Stimulated activated effector memory CD8-positive, alpha-beta T cell treated with anti-CD3 and anti-CD28 coated beads, Interleukin-12 subunit alpha, Interleukin-12 subunit beta, amount 100 ng/mL, for 72 hours (primary cell): ENCODE results near the gene SNRNP27.

Experiments used
- ATAC-seq: fragments of 150-1000 bp; cut with Tn5 transposase; 2 replicates; pipeline ENCODE4 v1.10.0; 2021
- DNase-seq, 2 donors: peaks; one replicate each; pipeline ENCODE4 v3.0.0; 2021 to 2022; ENCODE audit warnings: low spot score in 2 of 2
- H3K27ac Mint-ChIP-seq: one replicate; pipeline ENCODE4 v1.8.0; 2022; ENCODE audit warnings: mild to moderate bottlenecking, mixed read lengths
- H3K36me3 Mint-ChIP-seq: one replicate; pipeline ENCODE4 v1.8.0; 2022; ENCODE audit warnings: mild to moderate bottlenecking, mixed read lengths
- H3K4me1 Mint-ChIP-seq: one replicate; pipeline ENCODE4 v1.8.0; 2022; ENCODE audit warnings: mixed read lengths
- H3K4me3 Mint-ChIP-seq: one replicate; pipeline ENCODE4 v1.8.0; 2022; ENCODE audit warnings: mild to moderate bottlenecking, mixed read lengths
- H3K9me3 Mint-ChIP-seq: one replicate; pipeline ENCODE4 v1.8.0; 2022; ENCODE audit warnings: mixed read lengths

The SNRNP27 gene

GRCh38 chr2:69907216-69907615 lies 13.5 kb downstream of the SNRNP27 start:
- DNase-seq: no peak
- Mint-ChIP-seq H3K4me3 (no peak overlapping the region), H3K4me1 (peaks cover 11% of the 10 kb centered on the region), H3K36me3 (peaks cover 95% of the 10 kb centered on the region), H3K27ac (no peak overlapping the region), H3K9me3 (no peaks in the 10 kb centered on the region)
- ATAC-seq: no peak

- H3K4me3 Mint-ChIP-seq: no peak overlapping the region
- H3K36me3 Mint-ChIP-seq: peaks cover 72% of the 10 kb centered on the region
- peaks cover 11% of the 10 kb centered on the region for H3K4me1 Mint-ChIP-seq
- DNase-seq (no peak), ATAC-seq (no peak)
- H3K27ac Mint-ChIP-seq: peak overlapping the region; percentile 17
- H3K9me3 Mint-ChIP-seq: no peaks in the 10 kb centered on the region
Observed at GRCh38 chr2:69911985-69912563, 18.3 kb downstream of the SNRNP27 start.

DNA sequence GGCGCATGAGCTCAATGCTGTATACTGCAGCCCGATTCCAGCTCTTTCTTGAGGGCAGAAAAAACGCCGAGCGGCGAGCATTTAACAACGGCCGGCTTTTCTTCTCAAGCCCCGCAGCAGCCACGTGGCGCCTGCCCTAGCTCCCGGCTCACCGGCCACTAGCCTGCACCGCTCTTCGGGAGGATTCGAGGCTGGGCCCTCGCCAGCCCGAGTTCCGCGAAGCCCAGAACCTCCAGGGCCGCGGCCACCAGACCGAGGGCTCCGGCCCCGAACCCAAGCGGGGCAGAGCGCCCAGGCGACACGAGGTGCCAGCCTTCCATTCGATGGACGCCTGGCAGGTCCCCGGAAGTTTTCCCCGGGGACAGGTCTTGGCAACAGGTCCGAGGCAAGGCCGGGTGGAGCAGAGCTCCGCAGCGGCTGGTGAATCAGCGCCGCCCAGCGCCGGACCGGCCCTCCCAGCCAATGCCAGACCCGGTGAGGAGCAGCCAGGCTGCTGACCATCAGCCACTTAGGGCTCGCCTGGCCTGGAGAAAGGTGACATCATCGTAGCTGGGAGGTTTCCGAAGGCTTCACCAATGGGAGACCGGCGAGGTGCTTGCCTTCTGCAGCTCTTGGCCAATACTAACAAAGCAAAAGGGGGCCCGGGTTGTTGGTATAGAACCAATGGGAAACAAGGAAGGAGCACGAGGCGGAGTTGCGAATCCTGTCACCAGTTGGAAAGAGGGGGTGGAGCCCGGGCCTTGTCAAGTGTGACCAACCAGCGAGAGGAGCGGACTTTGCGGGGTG lies 20.6 kb downstream of the SNRNP27 start:
- ATAC-seq (peak; percentile 94), DNase-seq (peak; percentile 92 to 99)
- Mint-ChIP-seq H3K4me1 (peaks cover 22% of the 10 kb centered on the region), H3K4me3 (peak overlapping the region; percentile 64), H3K9me3 (no peaks in the 10 kb centered on the region), H3K27ac (peak overlapping the region; percentile 77), H3K36me3 (peaks cover 72% of the 10 kb centered on the region)

- DNase-seq (peak in 1 of 2 donors; percentile 25), ATAC-seq (no peak)
Observed at GRCh38 chr2:69914950-69915945, 21.5 kb downstream of the SNRNP27 start, which contains the start of gene MXD1. Gene MXD1, plus strand, starts transcription at chr2:69915109. Its CDS starts 222 bp downstream, at chr2:69915331.

DNA sequence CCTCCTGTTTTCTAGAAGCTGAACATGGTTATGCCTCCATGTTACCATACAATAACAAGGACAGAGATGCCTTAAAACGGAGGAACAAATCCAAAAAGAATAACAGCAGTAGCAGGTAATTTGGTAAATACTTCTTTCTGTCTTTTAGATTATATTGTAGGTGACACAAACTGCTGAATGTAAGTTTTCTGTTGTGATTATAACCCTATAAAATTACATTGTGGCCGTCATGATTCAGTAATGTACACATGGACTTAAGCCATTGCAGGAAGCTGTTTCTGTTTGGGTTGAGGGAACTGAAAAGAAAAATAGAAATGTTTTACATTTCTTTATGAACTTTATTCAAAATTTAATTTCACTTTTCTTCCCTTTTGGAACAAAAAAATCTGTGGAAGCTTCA lies 22.4 kb downstream of the SNRNP27 start:
- no peak for DNase-seq
- Mint-ChIP-seq H3K9me3 (no peaks in the 10 kb centered on the region), H3K4me3 (peak overlapping the region; percentile 64), H3K27ac (peak overlapping the region; percentile 58), H3K4me1 (peaks cover 22% of the 10 kb centered on the region), H3K36me3 (peaks cover 72% of the 10 kb centered on the region)
- ATAC-seq: no peak

More at GRCh38 chr2:69914950-69915945, 21.5 kb downstream of the SNRNP27 start, which contains the start of gene MXD1:
- Mint-ChIP-seq H3K27ac (peak within 1 kb of the TSS; percentile 77), H3K36me3 (peaks cover 72% of the 10 kb centered on the region), H3K4me1 (peaks cover 22% of the 10 kb centered on the region), H3K4me3 (peak within 1 kb of the TSS; percentile 64), H3K9me3 (no peaks in the 10 kb centered on the region)

- DNase-seq: no peak
- H3K27ac Mint-ChIP-seq: peak overlapping the region; percentile 32
- peaks cover 82% of the 10 kb centered on the region for H3K36me3 Mint-ChIP-seq
- peak overlapping the region; percentile 64 for H3K4me3 Mint-ChIP-seq
- no peak for ATAC-seq
- peaks cover 20% of the 10 kb centered on the region for H3K4me1 Mint-ChIP-seq
- H3K9me3 Mint-ChIP-seq: no peaks in the 10 kb centered on the region
Observed at GRCh38 chr2:69917852-69918251, 24.1 kb downstream of the SNRNP27 start.

GRCh38 chr2:69918401-69918800 lies 24.6 kb downstream of the SNRNP27 start:
- Mint-ChIP-seq H3K36me3 (peaks cover 87% of the 10 kb centered on the region), H3K27ac (no peak overlapping the region), H3K4me3 (no peak overlapping the region), H3K4me1 (peaks cover 22% of the 10 kb centered on the region), H3K9me3 (no peaks in the 10 kb centered on the region)
- no peak for ATAC-seq
- DNase-seq: no peak

GRCh38 chr2:69923116-69923515 lies 29.4 kb downstream of the SNRNP27 start:
- ATAC-seq (no peak), DNase-seq (no peak)
- Mint-ChIP-seq H3K4me3 (no peak overlapping the region), H3K27ac (no peak overlapping the region), H3K36me3 (peaks cover 99% of the 10 kb centered on the region), H3K9me3 (no peaks in the 10 kb centered on the region), H3K4me1 (peaks cover 15% of the 10 kb centered on the region)

DNA sequence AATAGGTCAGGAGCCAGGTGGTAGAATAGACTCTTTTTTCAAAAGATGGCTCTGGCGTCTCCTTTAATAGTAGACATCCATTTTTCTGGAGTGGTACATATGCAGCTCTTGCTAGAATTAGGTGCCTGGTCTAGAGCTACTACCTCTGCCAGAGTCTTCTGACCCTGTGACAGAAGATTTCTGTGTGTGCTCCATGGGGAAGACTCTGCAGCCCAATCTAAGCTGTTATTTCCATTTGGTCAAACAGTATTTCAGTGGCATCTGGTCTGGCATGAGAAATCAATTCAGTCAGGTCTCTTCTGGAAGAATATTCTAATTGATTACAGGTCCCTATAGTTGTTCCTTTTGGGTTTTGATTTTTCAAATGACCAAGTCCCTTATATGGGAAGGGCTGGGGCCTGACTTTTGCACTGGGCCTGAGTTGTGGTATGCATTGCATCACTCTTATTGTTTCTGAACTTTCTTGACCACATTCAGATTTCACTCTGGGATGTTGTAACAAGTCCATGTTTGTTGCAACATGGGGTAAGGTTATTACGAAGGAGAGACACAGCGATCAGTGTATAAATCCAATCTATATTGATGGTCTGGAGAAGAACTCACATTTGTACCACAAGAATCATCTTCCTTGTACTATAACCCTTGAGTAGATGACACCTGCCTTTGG lies 33.2 kb downstream of the SNRNP27 start:
- H3K9me3 Mint-ChIP-seq: no peaks in the 10 kb centered on the region
- no peak overlapping the region for H3K4me3 Mint-ChIP-seq
- H3K36me3 Mint-ChIP-seq: peaks cover 88% of the 10 kb centered on the region
- H3K4me1 Mint-ChIP-seq: peaks cover 30% of the 10 kb centered on the region
- no peak for DNase-seq
- no peak for ATAC-seq
- peak overlapping the region; percentile 34 for H3K27ac Mint-ChIP-seq

DNA sequence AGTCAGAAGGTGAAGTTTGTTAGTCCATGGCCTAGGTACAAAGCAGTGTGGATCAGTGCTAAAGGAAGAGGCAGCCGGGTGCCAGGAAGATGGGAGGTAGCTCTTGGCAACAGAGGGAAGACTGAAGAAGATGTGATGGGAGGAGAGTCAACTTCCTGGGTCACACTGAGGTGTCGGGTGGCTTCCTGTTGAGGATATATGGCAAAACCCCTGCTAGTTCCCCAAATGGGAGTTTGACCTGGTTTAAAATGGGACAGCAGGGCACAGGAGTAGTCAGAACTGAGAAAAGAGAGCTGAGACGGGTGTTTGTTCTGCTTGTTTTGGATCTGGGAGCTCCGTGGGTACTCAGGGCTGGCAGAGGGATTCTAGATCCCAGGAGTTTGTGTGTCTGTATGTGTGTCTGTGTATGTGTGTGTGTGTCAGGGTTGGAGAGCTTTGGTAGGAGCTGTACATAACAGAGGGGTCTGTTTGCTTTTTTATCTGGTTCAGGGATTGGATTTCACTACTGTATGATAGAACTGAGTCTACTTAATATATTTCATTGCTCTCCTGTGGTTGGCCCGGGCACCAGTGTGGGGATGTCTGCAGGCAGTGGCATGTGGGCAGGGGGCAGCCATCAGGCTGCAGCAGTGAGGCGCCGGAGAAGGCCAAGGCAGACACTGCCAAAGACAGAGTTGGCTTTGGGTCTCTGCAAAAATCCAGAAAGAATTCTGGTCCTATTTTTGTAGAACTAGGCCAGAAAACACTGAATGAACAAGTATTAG lies 38.3 kb downstream of the SNRNP27 start:
- H3K27ac Mint-ChIP-seq: peak overlapping the region; percentile 97
- H3K36me3 Mint-ChIP-seq: peaks cover 71% of the 10 kb centered on the region
- no peaks in the 10 kb centered on the region for H3K9me3 Mint-ChIP-seq
- peak overlapping the region; percentile 65 for H3K4me3 Mint-ChIP-seq
- ATAC-seq (peak; percentile 33), DNase-seq (peak in 1 of 2 donors; percentile 57)
- H3K4me1 Mint-ChIP-seq: peaks cover 51% of the 10 kb centered on the region

- Mint-ChIP-seq H3K36me3 (peaks cover 71% of the 10 kb centered on the region), H3K4me1 (peaks cover 48% of the 10 kb centered on the region), H3K27ac (peak overlapping the region; percentile 97)
Observed at GRCh38 chr2:69932596-69932922, 38.8 kb downstream of the SNRNP27 start.

DNA sequence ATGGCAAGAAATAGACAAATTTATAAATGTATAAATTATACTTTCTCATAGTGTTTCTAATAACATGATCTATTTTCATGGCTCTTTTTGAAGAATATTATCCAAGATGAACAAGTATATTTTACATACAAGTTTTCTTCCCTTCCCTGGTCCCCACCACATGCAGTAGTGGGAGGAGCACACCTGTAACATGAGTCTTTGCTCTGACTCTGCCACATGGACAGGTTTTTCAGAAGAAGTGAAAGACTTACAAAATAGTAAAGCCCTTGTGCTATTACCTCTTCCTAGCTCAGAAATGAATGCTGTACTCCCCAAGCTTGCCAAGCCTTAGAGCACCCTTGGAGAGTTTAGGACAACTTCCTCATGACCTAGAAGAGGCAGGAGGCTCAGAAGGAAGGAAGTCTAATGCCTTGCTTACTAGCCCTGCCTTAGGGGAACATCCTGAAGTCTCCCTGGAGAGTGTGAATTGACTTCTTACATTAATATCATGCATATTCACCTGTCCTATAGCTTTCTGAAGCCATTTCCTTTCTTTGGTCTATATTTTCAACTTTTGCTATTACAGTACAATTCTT lies 39.6 kb downstream of the SNRNP27 start:
- peak overlapping the region; percentile 14 for H3K4me3 Mint-ChIP-seq
- ATAC-seq (no peak), DNase-seq (no peak)
- peak overlapping the region; percentile 70 for H3K27ac Mint-ChIP-seq
- H3K9me3 Mint-ChIP-seq: no peaks in the 10 kb centered on the region
- H3K36me3 Mint-ChIP-seq: peaks cover 72% of the 10 kb centered on the region
- H3K4me1 Mint-ChIP-seq: peaks cover 53% of the 10 kb centered on the region

More at GRCh38 chr2:69932596-69932922, 38.8 kb downstream of the SNRNP27 start:
- H3K4me3 Mint-ChIP-seq: peak overlapping the region; percentile 65
- peak; percentile 67 for ATAC-seq
- no peak for DNase-seq
- no peaks in the 10 kb centered on the region for H3K9me3 Mint-ChIP-seq

DNA sequence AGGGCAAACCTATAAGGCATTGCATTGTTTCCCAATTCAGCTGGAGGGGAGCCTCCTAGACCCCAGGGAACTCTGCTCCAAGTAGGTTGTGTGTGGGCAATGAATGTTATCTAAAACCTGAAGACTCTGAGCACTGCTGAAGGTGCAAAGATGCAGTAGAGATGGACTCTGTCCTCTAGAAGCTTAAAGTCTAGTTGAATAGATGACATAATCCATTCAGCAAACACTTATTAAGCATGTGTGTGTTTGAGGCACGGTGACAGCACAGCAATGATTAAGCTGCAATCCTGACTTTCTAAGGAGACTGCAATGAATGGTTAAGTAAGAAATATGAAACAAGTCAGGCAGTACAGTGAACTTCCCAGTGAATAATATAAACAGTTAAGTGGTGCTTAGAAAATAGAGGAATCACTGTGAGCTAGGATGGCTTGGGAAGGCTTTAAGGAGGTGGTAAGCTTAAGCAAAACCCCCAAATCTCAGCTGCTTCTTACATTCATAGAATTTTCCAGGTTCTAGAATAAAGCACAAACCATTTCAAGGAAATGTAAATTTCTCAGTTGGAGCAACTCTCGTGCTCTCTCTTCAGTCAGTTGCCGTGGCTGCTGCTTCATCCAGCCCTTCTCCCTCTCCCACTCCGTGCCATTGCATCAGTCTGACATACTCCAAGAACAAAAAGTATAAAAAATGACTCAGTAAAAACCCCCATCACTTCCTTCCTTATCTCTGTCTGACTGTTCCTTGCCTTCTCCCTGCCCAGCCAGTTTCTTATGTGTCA lies 40.3 kb downstream of the SNRNP27 start:
- Mint-ChIP-seq H3K36me3 (peaks cover 73% of the 10 kb centered on the region), H3K9me3 (no peaks in the 10 kb centered on the region), H3K27ac (peak overlapping the region; percentile 70), H3K4me3 (peak overlapping the region; percentile 14), H3K4me1 (peaks cover 57% of the 10 kb centered on the region)
- ATAC-seq (peak; percentile 84), DNase-seq (no peak)
